GM18508 (cell line): ENCODE measurements around the gene COL9A2.

Experiments used
- ATAC-seq: cut with Tn5 transposase; IDR thresholded peaks from one replicate; pipeline ENCODE4 v1.9.1; 2021; ENCODE audit warnings: moderate number of reproducible peaks; ENCODE audit not compliant: insufficient read depth, unreplicated experiment

Gene COL9A2

GRCh38 chr1:40265919-40266318 lies 51.2 kb downstream of the COL9A2 start:
- ATAC-seq = no peak

GRCh38 chr1:40265298-40265697 lies 51.8 kb downstream of the COL9A2 start:
- ATAC-seq = no peak

GRCh38 chr1:40264354-40264781 lies 52.7 kb downstream of the COL9A2 start:
- no peak for ATAC-seq

GRCh38 chr1:40258445-40258769 lies 58.7 kb downstream of the COL9A2 start:
- no peak for ATAC-seq

GRCh38 chr1:40257688-40258444 lies 59.2 kb downstream of the COL9A2 start, which contains the start of gene ZMPSTE24:
Gene ZMPSTE24, plus strand, starts transcription at chr1:40258236. Its CDS starts 36 bp downstream, at chr1:40258272.
- ATAC-seq = peak; percentile 64

GRCh38 chr1:40257313-40257687 lies 59.8 kb downstream of the COL9A2 start:
- ATAC-seq = no peak

GRCh38 chr1:40256401-40257084 lies 60.5 kb downstream of the COL9A2 start:
- ATAC-seq = no peak

GRCh38 chr1:40255231-40255630 lies 61.9 kb downstream of the COL9A2 start:
- no peak for ATAC-seq

- no peak for ATAC-seq
Observed at GRCh38 chr1:40252601-40253000, 64.5 kb downstream of the COL9A2 start.

- ATAC-seq = no peak
Observed at GRCh38 chr1:40251456-40251855, 65.6 kb downstream of the COL9A2 start.
